H9 (cell line): ENCODE results near the gene SELENOF. TPM values are rescaled to one million over a fixed set of nuclear protein-coding genes. Genes with fewer than 3 reads are reported as not detected.

Source experiments
- DNase-seq: peaks from one replicate; pipeline ENCODE4 v3.0.0-alpha.2; 2017
- H2AFZ ChIP-seq: one replicate; pipeline ENCODE4 v1.6.1; 2013; ENCODE audit warnings: mild to moderate bottlenecking, low read length, control low read depth, moderate library complexity
- H2AK5ac ChIP-seq: 2 replicates; pipeline ENCODE4 v1.6.1; 2013; ENCODE audit warnings: low read length, control low read depth, mixed read lengths; ENCODE audit not compliant: insufficient read length
- H2BK120ac ChIP-seq: one replicate; pipeline ENCODE4 v1.6.1; 2013; ENCODE audit warnings: low read depth, mild to moderate bottlenecking, low read length, control low read depth, inconsistent platforms; ENCODE audit not compliant: poor library complexity, severe bottlenecking
- H2BK12ac ChIP-seq: 2 replicates; pipeline ENCODE4 v1.6.1; 2013; ENCODE audit warnings: low read length, control low read depth, mixed read lengths, low read depth; ENCODE audit not compliant: insufficient read length
- H2BK15ac ChIP-seq: 2 replicates; pipeline ENCODE4 v1.6.1; 2013; ENCODE audit warnings: low read depth, low read length, control low read depth
- H2BK20ac ChIP-seq: one replicate; pipeline ENCODE4 v1.6.1; 2013; ENCODE audit warnings: low read depth, mild to moderate bottlenecking, low read length, control low read depth, inconsistent platforms; ENCODE audit not compliant: poor library complexity, severe bottlenecking
- H2BK5ac ChIP-seq: 2 replicates; pipeline ENCODE4 v1.6.1; 2013; ENCODE audit warnings: low read length, control low read depth, mixed read lengths; ENCODE audit not compliant: insufficient read length
- H3K14ac ChIP-seq: 2 replicates; pipeline ENCODE4 v1.6.1; 2013; ENCODE audit warnings: low read length, control low read depth; ENCODE audit not compliant: insufficient read depth
- H3K18ac ChIP-seq: 2 replicates; pipeline ENCODE4 v1.6.1; 2013; ENCODE audit warnings: low read depth, mild to moderate bottlenecking, mixed read lengths, low read length, control low read depth; ENCODE audit not compliant: insufficient read length
- H3K23ac ChIP-seq: 2 replicates; pipeline ENCODE4 v1.6.1; 2013; ENCODE audit warnings: low read length, control low read depth, mixed read lengths, low read depth; ENCODE audit not compliant: insufficient read length
- H3K23me2 ChIP-seq: 2 replicates; pipeline ENCODE4 v1.6.1; 2013; ENCODE audit warnings: low read depth, mild to moderate bottlenecking, mixed read lengths, low read length, control low read depth; ENCODE audit not compliant: insufficient read length, poor library complexity, severe bottlenecking
- H3K27ac ChIP-seq: 2 replicates; pipeline ENCODE4 v1.5.1; 2013; ENCODE audit warnings: low read length, control low read depth, mixed read lengths, low read depth; ENCODE audit not compliant: insufficient read length
- H3K27me3 ChIP-seq: 2 replicates; pipeline ENCODE4 v1.6.1; 2013; ENCODE audit warnings: low read length, control low read depth, inconsistent platforms; ENCODE audit not compliant: insufficient read depth
- H3K4ac ChIP-seq: 2 replicates; pipeline ENCODE4 v1.6.1; 2013; ENCODE audit warnings: low read depth, mild to moderate bottlenecking, control low read depth, inconsistent platforms, low read length, moderate library complexity
- H3K4me1 ChIP-seq: 2 replicates; pipeline ENCODE4 v1.6.1; 2013; ENCODE audit warnings: low read length, control low read depth, inconsistent platforms; ENCODE audit not compliant: insufficient read depth
- H3K4me2 ChIP-seq: 2 replicates; pipeline ENCODE4 v1.6.1; 2013; ENCODE audit warnings: low read length, control low read depth, mixed read lengths; ENCODE audit not compliant: insufficient read length, insufficient read depth
- H3K56ac ChIP-seq: 2 replicates; pipeline ENCODE4 v1.6.1; 2013; ENCODE audit warnings: low read depth, mild to moderate bottlenecking, mixed read lengths, low read length, control low read depth; ENCODE audit not compliant: insufficient read length
- H3K79me1 ChIP-seq: 2 replicates; pipeline ENCODE4 v1.6.1; 2013; ENCODE audit warnings: low read depth, mild to moderate bottlenecking, moderate library complexity, low read length, control low read depth, inconsistent platforms; ENCODE audit not compliant: insufficient read depth, poor library complexity, severe bottlenecking
- H3K79me2 ChIP-seq: 2 replicates; pipeline ENCODE4 v1.6.1; 2013; ENCODE audit warnings: low read length, control low read depth, inconsistent platforms; ENCODE audit not compliant: insufficient read depth
- H3K9ac ChIP-seq: 2 replicates; pipeline ENCODE4 v1.6.1; 2013; ENCODE audit warnings: low read length, control low read depth, mixed read lengths; ENCODE audit not compliant: insufficient read length; ENCODE audit errors: extremely low read depth
- H3K9me3 ChIP-seq: one replicate; pipeline ENCODE4 v1.6.1; 2013; ENCODE audit warnings: low read depth, low read length, inconsistent platforms; ENCODE audit not compliant: control insufficient read depth
- H3T11ph ChIP-seq: one replicate; pipeline ENCODE4 v1.6.1; 2013; ENCODE audit warnings: mild to moderate bottlenecking, low read length, control low read depth, inconsistent platforms
- H4K20me1 ChIP-seq: one replicate; pipeline ENCODE4 v1.6.1; 2013; ENCODE audit not compliant: control insufficient read depth, insufficient read length, insufficient read depth
- H4K5ac ChIP-seq: 2 replicates; pipeline ENCODE4 v1.6.1; 2013; ENCODE audit warnings: low read depth, mild to moderate bottlenecking, mixed read lengths, low read length, control low read depth; ENCODE audit not compliant: insufficient read length
- H4K8ac ChIP-seq: replicated peaks from 2 replicates; pipeline ENCODE4 v1.6.1; 2013; ENCODE audit warnings: low read length, control low read depth, mixed read lengths, low read depth; ENCODE audit not compliant: insufficient read length
- H4K91ac ChIP-seq: 2 replicates; pipeline ENCODE4 v1.6.1; 2013; ENCODE audit warnings: low read depth, mild to moderate bottlenecking, moderate library complexity, mixed read lengths, low read length, control low read depth; ENCODE audit not compliant: insufficient read length
- H3K27ac Mint-ChIP-seq, 3 experiments: 2 replicates in 2 of 3; 3 replicates in 1 of 3; pipeline ENCODE4 v1.8.0; 2020 to 2021; ENCODE audit warnings: mixed read lengths in 3 of 3, mild to moderate bottlenecking in 1 of 3, moderate library complexity in 1 of 3
- H3K27me3 Mint-ChIP-seq: 2 replicates; pipeline ENCODE4 v1.8.0; 2021; ENCODE audit warnings: low read depth, mild to moderate bottlenecking, moderate library complexity, mixed read lengths
- H3K36me3 Mint-ChIP-seq, 3 experiments: 2 replicates in 2 of 3; 3 replicates in 1 of 3; pipeline ENCODE4 v1.8.0; 2020 to 2021; ENCODE audit warnings: low read depth in 3 of 3, mixed read lengths in 3 of 3; ENCODE audit not compliant: insufficient read depth in 1 of 3
- H3K4me1 Mint-ChIP-seq, 2 experiments: 2 replicates each; pipeline ENCODE4 v1.8.0; 2020; ENCODE audit warnings: mixed read lengths in 2 of 2
- H3K4me3 Mint-ChIP-seq, 2 experiments: 2 replicates in 1 of 2; 3 replicates in 1 of 2; pipeline ENCODE4 v1.8.0; 2020 to 2021; ENCODE audit warnings: mild to moderate bottlenecking in 2 of 2, mixed read lengths in 2 of 2, moderate library complexity in 1 of 2
- H3K9me3 Mint-ChIP-seq, 2 experiments: 2 replicates in 1 of 2; 3 replicates in 1 of 2; pipeline ENCODE4 v1.8.0; 2020; ENCODE audit warnings: mild to moderate bottlenecking in 2 of 2, mixed read lengths in 2 of 2, moderate library complexity in 1 of 2
- WGBS: extraction: QIAGEN DNeasy Blood & Tissue Kit; methylation state at CpG from one replicate; pipeline ENCODE4 v1.1.7; 2013; ENCODE audit warnings: missing lambda C conversion rate, low lambda C conversion rate, mixed read lengths; ENCODE audit not compliant: insufficient read length; ENCODE audit errors: extremely low coverage; 5-methylcytosine and 5-hydroxymethylcytosine counted together
- total RNA-seq: library from RNA; stranded (reverse); gene quantifications from 2 replicates; pipeline ENCODE4 v1.2.1, GENCODE V29; 2021
- TF ChIP-seq, protein P1 (sequence below): fragments of 200-600 bp; sonication (generic); conservative IDR thresholded peaks from 3 replicates; pipeline ENCODE4 v1.8.0; 2021; ENCODE audit warnings: antibody characterized with exemption, mild to moderate bottlenecking

SELENOF gene
- total RNA-seq, 1 experiment from 2014 or later, result 143 TPM

- Histone ChIP-seq H3T11ph (no peak overlapping the region), H2BK15ac (no peak overlapping the region), H4K5ac (no peak overlapping the region), H2BK12ac (no peak overlapping the region), H3K4me2 (no peak overlapping the region), H2BK20ac (no peak overlapping the region), H4K8ac (no peak overlapping the region), H3K23me2 (no peaks in the 10 kb centered on the region), H3K79me2 (peaks cover 47% of the 10 kb centered on the region), H2BK5ac (no peak overlapping the region), H3K4me1 (no peaks in the 10 kb centered on the region; the same call in 1 of the 2 replicates), H3K23ac (no peak overlapping the region), H3K18ac (no peak overlapping the region), H3K4ac (no peak overlapping the region), H2AK5ac (no peak overlapping the region), H3K14ac (no peak overlapping the region), H3K56ac (no peak overlapping the region), H3K9ac (no peak overlapping the region), H4K20me1 (no peaks in the 10 kb centered on the region), H2AFZ (no peak overlapping the region), H3K27me3 (no peaks in the 10 kb centered on the region), H3K9me3 (no peaks in the 10 kb centered on the region), H4K91ac (no peak overlapping the region), H2BK120ac (no peak overlapping the region), H3K27ac (no peak overlapping the region), H3K79me1 (peaks cover 7% of the 10 kb centered on the region)
- Mint-ChIP-seq H3K4me1 (peaks cover 5% of the 10 kb centered on the region in 2 experiments; a peak in 3 of 4 replicates), H3K27ac (no peak overlapping the region), H3K27me3 (no peaks in the 10 kb centered on the region), H3K36me3 (peaks cover 37 to 52% (median 43%) of the 10 kb centered on the region in 3 experiments), H3K4me3 (no peak overlapping the region), H3K9me3 (peaks cover under 1 to 2% of the 10 kb centered on the region in 2 experiments; a peak in 2 of 5 replicates)
- DNase-seq, result no peak
- WGBS, result no CpG with 5 or more reads among the region's 2 CpGs
- TF ChIP-seq, protein P1, sequence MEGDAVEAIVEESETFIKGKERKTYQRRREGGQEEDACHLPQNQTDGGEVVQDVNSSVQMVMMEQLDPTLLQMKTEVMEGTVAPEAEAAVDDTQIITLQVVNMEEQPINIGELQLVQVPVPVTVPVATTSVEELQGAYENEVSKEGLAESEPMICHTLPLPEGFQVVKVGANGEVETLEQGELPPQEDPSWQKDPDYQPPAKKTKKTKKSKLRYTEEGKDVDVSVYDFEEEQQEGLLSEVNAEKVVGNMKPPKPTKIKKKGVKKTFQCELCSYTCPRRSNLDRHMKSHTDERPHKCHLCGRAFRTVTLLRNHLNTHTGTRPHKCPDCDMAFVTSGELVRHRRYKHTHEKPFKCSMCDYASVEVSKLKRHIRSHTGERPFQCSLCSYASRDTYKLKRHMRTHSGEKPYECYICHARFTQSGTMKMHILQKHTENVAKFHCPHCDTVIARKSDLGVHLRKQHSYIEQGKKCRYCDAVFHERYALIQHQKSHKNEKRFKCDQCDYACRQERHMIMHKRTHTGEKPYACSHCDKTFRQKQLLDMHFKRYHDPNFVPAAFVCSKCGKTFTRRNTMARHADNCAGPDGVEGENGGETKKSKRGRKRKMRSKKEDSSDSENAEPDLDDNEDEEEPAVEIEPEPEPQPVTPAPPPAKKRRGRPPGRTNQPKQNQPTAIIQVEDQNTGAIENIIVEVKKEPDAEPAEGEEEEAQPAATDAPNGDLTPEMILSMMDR, result no peak
Measured at GRCh38 chr1:86906419-86906818, 7.5 kb downstream of the SELENOF start.
